Psoas muscle (tissue), 8 donors: Measurements from ENCODE around the gene EVI5L. TPM values are rescaled to one million over a fixed set of nuclear protein-coding genes. Genes with fewer than 3 reads are reported as not detected.

Experiments used
- ATAC-seq, 4 donors: fragments of 200-7000 bp; cut with Tn5 transposase; one replicate each; pipeline ENCODE4 v1.9.1; 2020; ENCODE audit warnings: moderate library complexity in 3 of 4, mild to moderate bottlenecking in 2 of 4
- DNase-seq, 2 donors: peaks; one replicate each; pipeline ENCODE4 v3.0.0-alpha.2; 2020
- H3K27ac ChIP-seq: fragments of 200-600 bp; one replicate; pipeline ENCODE4 v1.8.0; 2022
- H3K27me3 ChIP-seq, 3 donors: fragments of 200-600 bp in 1 of 3; one replicate each; pipeline versions ENCODE4 v1.6.1 to v1.8.0; 2013 to 2022; ENCODE audit warnings: low read length in 2 of 3, mild to moderate bottlenecking in 2 of 3, moderate library complexity in 1 of 3; ENCODE audit not compliant: insufficient read depth in 3 of 3
- H3K36me3 ChIP-seq, 2 donors: fragments of 200-600 bp in 1 of 2; one replicate each; pipeline versions ENCODE4 v1.6.1 to v1.8.0; 2013 to 2022; ENCODE audit warnings: low read depth in 1 of 2, mild to moderate bottlenecking in 1 of 2, moderate library complexity in 1 of 2; ENCODE audit not compliant: insufficient read depth in 1 of 2
- H3K4me1 ChIP-seq: fragments of 200-600 bp; one replicate; pipeline ENCODE4 v1.8.0; 2022
- H3K4me3 ChIP-seq: fragments of 200-600 bp; one replicate; pipeline ENCODE4 v1.8.0; 2022; ENCODE audit warnings: mild to moderate bottlenecking
- H3K9me3 ChIP-seq: fragments of 200-600 bp; one replicate; pipeline ENCODE4 v1.8.0; 2022
- CTCF ChIP-seq: fragments of 200-600 bp; IDR thresholded peaks from one replicate; pipeline ENCODE4 v1.8.0; 2022; ENCODE audit warnings: antibody characterized with exemption
- WGBS, 3 donors: extraction: QIAGEN DNeasy Blood & Tissue Kit; methylation state at CpG; one replicate each; pipeline versions ENCODE4 v1.1.6 to v1.1.7; 2013; 5-methylcytosine and 5-hydroxymethylcytosine counted together
- intact Hi-C, 2 donors: fragments of 100-400 bp; cut with DNase I; formaldehyde crosslinking; loops; one replicate each; pipeline versions ENCODE4 v1.11.0 to v1.14.2; 2022
- polyA plus RNA-seq, 3 donors: library from polyadenylated mRNA; stranded (reverse); fragments of 200-250 nt; gene quantifications; one replicate each; pipeline ENCODE4 v1.2.3, GENCODE V29; 2013
- total RNA-seq, 4 donors: library from RNA; stranded (reverse); fragmentation: NEBNext Ultra II Directional in 2 of 4; extraction: Animal tissue kit (Norgen Biotek cat#: 25700) in 2 of 4; gene quantifications; one replicate each; pipeline versions ENCODE4 v1.2.1 to v1.2.4, GENCODE V29; 2021 to 2023
- donor health status: healthy with polysubstance abuse.
- donor health status: DM: no; HTN: no; CAD: no; lungs with moderate emphysema.
- donor health status: Bipolar disorder and iron deficiency.
- donor health status: healthy.
- donor health status: DM: yes; HTN: yes; CAD: no.
- donor health status: DM: no; HTN: no; CAD: no.
- donor health status: DM: no; HTN: no; CAD: no.
- donor health status: DM: yes; HTN: yes; CAD: no.

The EVI5L gene
- total and polyA plus RNA-seq, 7 donors = 5.8 to 25.9 (median 13.9) TPM

- Histone ChIP-seq H3K4me3 (no peak overlapping the region), H3K27me3 (no peaks in the 10 kb centered on the region), H3K27ac (no peak overlapping the region), H3K4me1 (peaks cover 4% of the 10 kb centered on the region), H3K9me3 (no peaks in the 10 kb centered on the region), H3K36me3 (no peaks in the 10 kb centered on the region)
- TF ChIP-seq CTCF = no peak
- WGBS, 3 donors = 85 to 88% (median 86%) methylated on average over 19 to 20 of the region's 20 CpGs
- DNase-seq (no peak), ATAC-seq (no peak)
- intact Hi-C loops = no loop called here
These were observed 15.6 kb downstream of the EVI5L start for GRCh38 chr19:7845390-7846154.

- H3K36me3 ChIP-seq = no peaks in the 10 kb centered on the region
- peaks cover 4% of the 10 kb centered on the region for H3K4me1 ChIP-seq
- WGBS, 3 donors = 78 to 85% (median 79%) methylated on average over 16 to 19 of the region's 19 CpGs
- H3K4me3 ChIP-seq = no peak overlapping the region
- TF ChIP-seq CTCF = no peak
- no peaks in the 10 kb centered on the region for H3K27me3 ChIP-seq
- H3K27ac ChIP-seq = no peak overlapping the region
- DNase-seq (no peak), ATAC-seq (no peak)
- intact Hi-C loops = no loop called here
- no peaks in the 10 kb centered on the region for H3K9me3 ChIP-seq
These were observed 16.2 kb downstream of the EVI5L start for GRCh38 chr19:7846155-7846646.

GRCh38 chr19:7847664-7848063, 17.6 kb downstream of the EVI5L start:
- H3K27me3 ChIP-seq = no peaks in the 10 kb centered on the region
- no peak overlapping the region for H3K27ac ChIP-seq
- H3K36me3 ChIP-seq = no peaks in the 10 kb centered on the region
- intact Hi-C loops = no loop called here
- 91 to 94% (median 92%) methylated on average over 23 of the region's 23 CpGs for WGBS, 3 donors
- H3K9me3 ChIP-seq = no peaks in the 10 kb centered on the region
- no peak for DNase-seq
- peaks cover 4% of the 10 kb centered on the region for H3K4me1 ChIP-seq
- H3K4me3 ChIP-seq = no peak overlapping the region
- ATAC-seq = no peak
- no peak for TF ChIP-seq CTCF

- Histone ChIP-seq H3K27ac (no peak overlapping the region), H3K27me3 (no peaks in the 10 kb centered on the region), H3K4me3 (no peak overlapping the region), H3K36me3 (no peaks in the 10 kb centered on the region), H3K9me3 (no peaks in the 10 kb centered on the region), H3K4me1 (peaks cover 9% of the 10 kb centered on the region)
- intact Hi-C loops = no loop called here
- ATAC-seq (no peak), DNase-seq (no peak)
- 88 to 89% (median 88%) methylated on average over 34 of the region's 34 CpGs for WGBS, 3 donors
- TF ChIP-seq CTCF = no peak
These were observed 18.9 kb downstream of the EVI5L start for GRCh38 chr19:7848779-7849457.
